Measurements from ENCODE around the gene EID1.

The EID1 gene

DNA sequence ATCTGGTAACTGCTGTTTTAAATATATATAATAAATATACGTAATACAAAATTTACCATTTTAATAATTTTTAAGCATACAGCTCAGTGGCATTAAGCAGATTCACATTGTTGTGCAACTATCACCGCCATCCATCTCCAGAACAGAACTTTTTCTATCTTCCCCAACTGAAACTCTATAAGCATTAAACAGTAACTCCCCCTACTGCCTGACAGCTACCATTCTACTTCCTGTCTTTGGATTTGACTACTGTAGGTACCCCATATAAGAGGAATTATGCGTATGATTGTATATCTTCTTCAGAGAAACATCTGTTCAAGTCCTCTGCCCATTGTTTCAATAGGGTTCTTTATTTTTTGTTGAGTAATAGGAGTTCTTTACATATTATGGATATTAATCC lies 36.8 kb downstream of the EID1 start:
- no peak for FAIRE-seq

DNA sequence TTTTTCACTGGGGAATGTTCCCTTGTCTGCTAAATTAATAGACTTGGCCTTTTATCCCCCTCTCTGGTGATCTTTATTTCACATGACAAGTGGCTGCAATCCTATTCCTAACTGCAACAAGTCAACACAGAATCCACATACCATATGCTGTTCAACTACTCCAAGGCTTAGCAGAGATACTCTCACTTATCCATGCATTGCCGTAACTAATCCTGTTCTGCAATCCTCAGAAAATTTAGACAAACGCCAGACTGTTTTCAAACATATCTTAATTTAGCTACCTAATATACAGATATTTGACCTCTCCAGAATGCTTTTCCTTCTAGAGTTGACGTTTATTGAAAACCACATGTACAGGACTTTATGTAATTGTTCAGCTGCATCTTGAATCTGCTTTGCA lies 37.9 kb downstream of the EID1 start:
- no peak for FAIRE-seq

DNA sequence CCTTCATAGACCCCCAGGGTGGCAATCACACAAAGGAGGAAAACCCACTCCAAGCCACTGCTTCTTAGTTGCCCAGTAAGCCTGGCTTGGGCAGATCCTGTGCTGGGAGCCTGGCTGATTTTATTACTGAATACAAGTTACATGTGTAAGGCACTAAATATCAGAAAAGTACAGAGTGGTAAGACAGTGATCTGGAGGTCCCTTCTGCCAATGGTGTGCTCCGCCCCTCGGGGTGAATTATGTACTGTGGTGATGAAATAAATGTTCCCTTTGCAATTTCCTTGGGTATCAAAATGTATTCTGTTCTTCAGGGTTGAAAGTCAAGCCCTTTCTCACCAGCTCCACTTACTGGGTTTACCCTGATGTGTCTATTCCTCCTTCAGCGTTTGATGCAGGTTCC lies 38.8 kb downstream of the EID1 start:
- no peak for FAIRE-seq

DNA sequence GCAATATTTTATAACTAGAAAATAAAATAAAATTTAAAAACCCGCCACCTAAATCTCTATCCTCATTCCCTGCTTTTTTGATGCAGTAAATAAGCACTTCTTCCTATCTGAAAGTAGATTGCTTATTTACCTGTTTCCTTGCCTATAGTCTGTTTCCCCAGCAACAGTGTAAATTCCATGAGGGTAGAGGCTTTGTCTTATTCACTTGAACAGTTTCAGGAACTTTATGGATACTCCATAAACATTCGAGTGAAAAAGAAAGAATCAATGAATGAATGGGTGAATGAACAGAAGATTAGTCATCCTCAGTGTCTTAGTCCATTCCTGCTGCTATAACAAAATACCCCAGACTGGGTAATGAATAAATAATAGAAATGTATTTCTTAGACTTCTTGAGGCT lies 44.1 kb downstream of the EID1 start:
- no peak for FAIRE-seq

DNA sequence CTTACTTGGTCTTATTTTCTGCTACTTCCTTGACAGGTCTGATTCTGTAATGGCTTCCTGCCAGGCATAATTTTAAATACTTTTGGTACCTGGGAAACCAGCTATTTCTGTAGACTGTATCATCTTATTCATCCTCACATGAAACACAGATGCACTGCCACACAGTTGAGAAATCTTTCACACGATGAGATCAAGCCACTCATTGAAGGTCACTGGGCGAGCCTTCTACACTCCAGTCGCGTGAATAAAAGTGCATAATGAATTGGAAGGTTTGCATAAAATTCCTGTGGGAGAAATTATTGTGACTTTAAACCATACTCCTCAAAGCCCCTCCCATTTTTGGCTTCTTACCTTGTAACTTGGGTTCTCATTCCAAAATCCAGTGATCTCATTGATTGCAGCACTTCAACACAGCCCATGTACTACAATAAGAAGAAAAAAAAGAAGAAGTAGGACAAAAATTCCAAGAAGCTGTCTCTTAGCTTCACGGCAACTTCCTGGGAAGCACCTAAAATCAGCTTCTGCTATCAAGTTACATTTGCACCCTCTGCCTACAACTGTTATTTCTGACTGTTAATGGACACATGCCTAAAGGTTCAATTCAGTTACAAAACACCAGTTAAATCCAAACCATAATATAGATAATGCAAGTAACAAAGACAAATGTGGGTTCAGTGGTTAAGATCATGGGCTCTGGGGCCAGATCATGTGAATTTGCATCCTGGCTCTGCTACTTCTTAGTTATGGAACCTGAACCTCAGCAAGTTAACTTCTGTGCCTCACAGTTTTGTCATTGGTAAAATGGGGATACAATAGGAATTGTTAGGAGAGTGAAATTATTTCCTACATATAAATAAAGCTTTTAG lies 46.8 kb downstream of the EID1 start:
- no peak for FAIRE-seq

DNA sequence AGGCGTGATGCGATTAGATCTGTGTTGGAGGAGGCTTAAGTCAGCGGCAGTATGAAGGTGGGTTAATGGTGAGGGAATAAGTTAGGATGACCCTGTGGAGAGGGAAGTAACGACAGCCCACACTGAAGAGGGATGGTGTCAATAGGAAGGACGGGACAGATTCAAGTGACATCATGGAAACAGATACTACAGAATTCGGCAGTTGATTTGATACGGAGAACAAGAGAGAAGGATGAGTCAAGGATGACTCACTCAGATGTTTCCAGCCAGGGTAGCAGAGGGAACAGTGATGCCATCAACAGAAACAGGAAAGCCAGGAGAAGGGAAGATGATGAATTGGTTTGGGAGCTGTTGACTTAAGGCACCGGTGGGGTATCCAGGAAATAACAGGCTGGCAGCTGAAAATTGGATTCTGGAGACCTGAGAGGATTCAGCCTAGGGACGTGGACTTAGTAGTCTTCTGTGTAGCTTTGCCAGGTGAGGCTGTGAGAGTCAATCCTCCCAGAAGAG lies 47.8 kb downstream of the EID1 start:
- no peak for FAIRE-seq

DNA sequence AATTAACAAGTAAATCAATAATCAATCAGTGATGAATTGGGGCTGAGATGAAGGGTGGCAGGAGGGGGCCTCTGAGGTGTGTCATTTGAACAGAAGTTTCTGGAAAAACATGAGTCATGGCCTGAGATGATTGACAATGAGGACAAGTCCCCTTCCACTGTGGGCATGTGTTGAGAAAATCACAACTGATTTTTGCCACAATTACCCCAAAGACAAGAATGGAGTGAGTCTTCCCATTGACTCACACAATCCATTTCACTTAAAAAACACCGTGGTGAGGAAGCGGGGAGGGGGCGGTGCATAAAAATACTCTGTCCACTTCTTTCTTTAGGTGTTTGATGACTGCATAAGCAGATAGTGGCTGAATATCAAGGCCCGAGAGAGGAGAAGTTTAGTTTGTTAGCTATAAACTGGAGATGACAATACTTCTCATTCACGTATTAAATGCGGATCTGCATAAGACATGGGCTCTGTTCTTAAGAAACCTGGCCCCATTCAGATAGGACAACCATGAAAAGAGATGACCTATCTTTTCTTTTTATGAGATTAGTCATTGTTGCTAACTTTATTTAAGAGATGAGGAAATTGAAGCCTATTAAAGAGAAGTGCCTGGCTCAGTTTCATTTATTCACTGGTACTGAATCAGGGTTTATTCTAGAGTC lies 51.1 kb downstream of the EID1 start:
- FAIRE-seq = no peak

DNA sequence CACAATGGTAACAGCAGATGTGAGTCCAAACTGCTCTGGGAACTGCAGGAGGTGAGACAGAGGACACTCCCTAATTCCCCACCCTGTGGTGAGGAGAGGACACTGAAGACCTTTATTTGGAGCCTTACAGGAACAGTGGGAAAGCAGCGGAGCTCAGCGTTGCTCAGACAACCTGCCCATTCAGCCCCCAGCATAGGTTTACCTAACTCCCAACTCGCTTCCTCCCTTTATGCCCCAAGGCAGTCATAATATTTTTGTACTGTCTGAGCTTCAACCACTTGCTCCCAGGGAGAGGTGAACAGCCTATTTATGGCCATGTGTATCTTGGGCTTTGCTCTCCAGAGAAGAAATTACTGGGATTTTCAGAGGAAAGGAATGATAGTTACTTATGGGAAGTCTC lies 51.7 kb downstream of the EID1 start:
- no peak for FAIRE-seq

Data from G401.6 (cell line).